H1 (cell line): ENCODE data around the gene RAMP1. TPM values are rescaled to one million over a fixed set of nuclear protein-coding genes. Genes with fewer than 3 reads are reported as not detected.

ENCODE experiments used
- CTCF ChIA-PET: fragments of 300-600 bp; sonication (Branson Sonifier 250); formaldehyde crosslinking; loops from one replicate; lab custom pipeline; 2021; ENCODE audit not compliant: partially characterized antibody; lab: Charles Lee
- POLR2A ChIA-PET: fragments of 300-600 bp; sonication (Branson Sonifier 250); formaldehyde crosslinking; loops from one replicate; lab custom pipeline; 2021; ENCODE audit warnings: inconsistent platforms; ENCODE audit not compliant: partially characterized antibody; lab: Charles Lee
- DNase-seq, 2 experiments: peaks; one replicate each; pipeline versions ENCODE4 v3.0.0 to v3.0.0-alpha.2; 2010 to 2022; ENCODE audit warnings: low spot score in 2 of 2, low read depth in 1 of 2, mixed read lengths in 1 of 2
- FAIRE-seq: peaks from 2 replicates; lab custom pipeline; 2011; peaks lifted over from hg19 to GRCh38; lab: Jason Lieb, UNC
- H2AFZ ChIP-seq: 2 replicates; pipeline ENCODE4 v1.8.1; 2012; ENCODE audit warnings: low read length, inconsistent platforms
- H2AK5ac ChIP-seq: 2 replicates; pipeline ENCODE4 v1.6.1; 2013; ENCODE audit warnings: low read depth, low read length
- H2BK120ac ChIP-seq: replicated peaks from 2 replicates; pipeline ENCODE3; 2013; ENCODE audit warnings: low read depth, low read length, inconsistent platforms
- H2BK12ac ChIP-seq: 2 replicates; pipeline ENCODE4 v1.6.1; 2013; ENCODE audit warnings: low read depth, low read length
- H2BK15ac ChIP-seq: 2 replicates; pipeline ENCODE4 v1.6.1; 2013; ENCODE audit warnings: low read length
- H2BK20ac ChIP-seq: 2 replicates; pipeline ENCODE4 v1.6.1; 2013; ENCODE audit warnings: low read length
- H2BK5ac ChIP-seq: 2 replicates; pipeline ENCODE4 v1.6.1; 2013; ENCODE audit warnings: low read depth, low read length
- H3K14ac ChIP-seq: 2 replicates; pipeline ENCODE4 v1.6.1; 2013; ENCODE audit warnings: inconsistent platforms; ENCODE audit not compliant: insufficient read length
- H3K18ac ChIP-seq: 2 replicates; pipeline ENCODE4 v1.6.1; 2013; ENCODE audit warnings: low read length; ENCODE audit errors: extremely low read depth
- H3K23ac ChIP-seq: 2 replicates; pipeline ENCODE4 v1.6.1; 2013; ENCODE audit warnings: inconsistent platforms; ENCODE audit not compliant: insufficient read length
- H3K23me2 ChIP-seq: 2 replicates; pipeline ENCODE4 v1.6.1; 2013; ENCODE audit warnings: low read depth, low read length
- H3K27ac ChIP-seq: 2 replicates; pipeline ENCODE4 v1.6.1; 2011; ENCODE audit warnings: low read depth, low read length, inconsistent platforms
- H3K27me3 ChIP-seq, 4 experiments: replicated peaks in 1 of 4; 1 replicate in 1 of 4; 2 replicates in 3 of 4; pipeline versions ENCODE4 v1.6.1 to v1.8.1; 2011 to 2013; ENCODE audit warnings: low read length in 3 of 4, mild to moderate bottlenecking in 3 of 4, inconsistent platforms in 2 of 4, mixed read lengths in 2 of 4, moderate library complexity in 1 of 4; ENCODE audit not compliant: control insufficient read depth in 3 of 4, insufficient read depth in 3 of 4; ENCODE audit errors: extremely low read depth in 1 of 4
- H3K36me3 ChIP-seq, 4 experiments: 2 replicates each; pipeline versions ENCODE4 v1.6.1 to v1.8.1; 2011 to 2013; ENCODE audit warnings: mild to moderate bottlenecking in 4 of 4, low read length in 3 of 4, moderate library complexity in 2 of 4, control low read depth in 1 of 4, inconsistent platforms in 1 of 4; ENCODE audit not compliant: insufficient read depth in 4 of 4, control insufficient read depth in 2 of 4
- H3K4ac ChIP-seq: replicated peaks from 2 replicates; pipeline ENCODE3; 2013; ENCODE audit warnings: low read length, low read depth, mixed read lengths, inconsistent platforms; ENCODE audit not compliant: insufficient read length
- H3K4me1 ChIP-seq, 4 experiments: replicated peaks in 1 of 4; 1 replicate in 1 of 4; 2 replicates in 3 of 4; pipeline versions ENCODE4 v1.6.1 to v1.8.1; 2011 to 2013; ENCODE audit warnings: low read length in 3 of 4, inconsistent platforms in 2 of 4, mixed read lengths in 1 of 4; ENCODE audit not compliant: insufficient read depth in 4 of 4, control insufficient read depth in 3 of 4
- H3K4me2 ChIP-seq, 2 experiments: 2 replicates each; pipeline versions ENCODE4 v1.6.1 to v1.8.1; 2011 to 2013; ENCODE audit warnings: low read depth in 2 of 2, low read length in 2 of 2, control low read depth in 1 of 2, inconsistent platforms in 1 of 2, mild to moderate bottlenecking in 1 of 2; ENCODE audit not compliant: insufficient read depth in 1 of 2
- H3K4me3 ChIP-seq, 4 experiments: fragments of 200-600, 300-600 bp in 1 of 4; sonication (generic), shearing (Covaris generic), sonication (Bioruptor Twin) in 1 of 4; 2 replicates each; pipeline versions ENCODE4 v1.5.1 to v1.8.1; 2011 to 2016; ENCODE audit warnings: low read length in 4 of 4, low read depth in 3 of 4, control low read depth in 2 of 4, inconsistent platforms in 2 of 4, mild to moderate bottlenecking in 2 of 4, mixed read lengths in 1 of 4, moderate library complexity in 1 of 4; ENCODE audit not compliant: insufficient read depth in 2 of 4; ENCODE audit errors: extremely low read depth in 1 of 4
- H3K56ac ChIP-seq: replicated peaks from 2 replicates; pipeline ENCODE3; 2013; ENCODE audit warnings: low read depth, mild to moderate bottlenecking, mixed read lengths, low read length, inconsistent platforms; ENCODE audit not compliant: insufficient read length
- H3K79me1 ChIP-seq: 2 replicates; pipeline ENCODE4 v1.6.1; 2013; ENCODE audit warnings: low read depth, low read length, control low read depth
- H3K79me2 ChIP-seq, 2 experiments: 2 replicates each; pipeline versions ENCODE4 v1.6.1 to v1.8.1; 2012 to 2013; ENCODE audit warnings: low read length in 2 of 2, mild to moderate bottlenecking in 2 of 2, inconsistent platforms in 1 of 2; ENCODE audit not compliant: insufficient read depth in 2 of 2, control insufficient read depth in 1 of 2
- H3K9ac ChIP-seq, 4 experiments: replicated peaks in 1 of 4; 1 replicate in 1 of 4; 2 replicates in 3 of 4; pipeline versions ENCODE4 v1.6.1 to v1.8.1; 2011 to 2013; ENCODE audit warnings: low read depth in 3 of 4, low read length in 3 of 4, control low read depth in 2 of 4, mild to moderate bottlenecking in 2 of 4, moderate library complexity in 2 of 4, inconsistent platforms in 1 of 4; ENCODE audit errors: extremely low read depth in 1 of 4
- H3K9me3 ChIP-seq, 2 experiments: 2 replicates each; pipeline versions ENCODE4 v1.6.1 to v1.8.1; 2012 to 2013; ENCODE audit warnings: mild to moderate bottlenecking in 2 of 2, moderate library complexity in 2 of 2, control low read depth in 1 of 2, inconsistent platforms in 1 of 2, low read depth in 1 of 2, low read length in 1 of 2, mixed read lengths in 1 of 2; ENCODE audit not compliant: insufficient read depth in 2 of 2
- H4K20me1 ChIP-seq, 2 experiments: replicated peaks in 1 of 2; 2 replicates each; pipeline versions ENCODE3 to v1.8.1; 2011 to 2013; ENCODE audit warnings: inconsistent platforms in 2 of 2, low read length in 2 of 2, mild to moderate bottlenecking in 1 of 2; ENCODE audit not compliant: insufficient read depth in 2 of 2, control insufficient read depth in 1 of 2
- H4K5ac ChIP-seq: 2 replicates; pipeline ENCODE4 v1.6.1; 2013; ENCODE audit warnings: low read length, low read depth, mixed read lengths, inconsistent platforms; ENCODE audit not compliant: insufficient read length
- H4K8ac ChIP-seq: 2 replicates; pipeline ENCODE4 v1.8.0; 2013; ENCODE audit warnings: mild to moderate bottlenecking, moderate library complexity, low read length, inconsistent platforms; ENCODE audit not compliant: insufficient read depth; ENCODE audit errors: extremely low read depth
- H4K91ac ChIP-seq: replicated peaks from 2 replicates; pipeline ENCODE3; 2013; ENCODE audit warnings: low read length, mixed read lengths, inconsistent platforms; ENCODE audit not compliant: insufficient read length
- BCL11A ChIP-seq, 2 experiments: IDR thresholded peaks; one replicate each; pipeline ENCODE4 v1.6.1; 2011; ENCODE audit warnings: low read depth in 2 of 2, low read length in 2 of 2, mild to moderate bottlenecking in 2 of 2
- KDM5A ChIP-seq: fragments of 200-600 bp; IDR thresholded peaks from 2 replicates; pipeline ENCODE4 v1.7.1; 2012; ENCODE audit warnings: mild to moderate bottlenecking, low read length, inconsistent platforms, mixed read lengths
- POLR2AphosphoS5 ChIP-seq: IDR thresholded peaks from 2 replicates; pipeline ENCODE4 v1.6.1; 2011; ENCODE audit warnings: low read depth, low read length
- WGBS, 2 experiments: shearing (Covaris generic) in 1 of 2; methylation state at CpG; one replicate each; pipeline versions ENCODE4 v1.1.6 to v1.1.7; 2013 to 2015; ENCODE audit warnings: low lambda C conversion rate in 2 of 2, mixed read lengths in 2 of 2, inconsistent platforms in 1 of 2, low coverage in 1 of 2, missing lambda C conversion rate in 1 of 2; ENCODE audit not compliant: insufficient replicate concordance in 2 of 2, insufficient coverage in 1 of 2, insufficient read length in 1 of 2; ENCODE audit errors: extremely low coverage in 1 of 2, missing lambda C conversion rate in 1 of 2; 5-methylcytosine and 5-hydroxymethylcytosine counted together
- polyA plus RNA-seq, 7 experiments: library from polyadenylated mRNA; depleted of rRNA in 3 of 7; stranded (reverse) in 5 of 7; unstranded in 2 of 7; fragments of >200 nt in 5 of 7; fragments of 200-250 nt in 2 of 7; gene quantifications; 1 replicate in 5 of 7; 2 replicates in 1 of 7; 4 replicates in 1 of 7; pipeline versions ENCODE4 v1.2.1 to v1.2.3, GENCODE V29; 2011 to 2013; ENCODE audit warnings: missing spikeins in 2 of 7, mixed read lengths in 2 of 7
- total RNA-seq: library from RNA; stranded (reverse); fragmentation: NEBNext Ultra II Directional; extraction: Animal tissue kit (Norgen Biotek cat#: 25700); gene quantifications from 2 replicates; pipeline ENCODE4 v1.2.1, GENCODE V29; 2021

Gene RAMP1
- total and polyA plus RNA-seq, 2 of the 8 experiments (the other 6 are each of a cell fraction or from before 2014, with no cell fraction given): 0.65 to 4.3 TPM

DNA sequence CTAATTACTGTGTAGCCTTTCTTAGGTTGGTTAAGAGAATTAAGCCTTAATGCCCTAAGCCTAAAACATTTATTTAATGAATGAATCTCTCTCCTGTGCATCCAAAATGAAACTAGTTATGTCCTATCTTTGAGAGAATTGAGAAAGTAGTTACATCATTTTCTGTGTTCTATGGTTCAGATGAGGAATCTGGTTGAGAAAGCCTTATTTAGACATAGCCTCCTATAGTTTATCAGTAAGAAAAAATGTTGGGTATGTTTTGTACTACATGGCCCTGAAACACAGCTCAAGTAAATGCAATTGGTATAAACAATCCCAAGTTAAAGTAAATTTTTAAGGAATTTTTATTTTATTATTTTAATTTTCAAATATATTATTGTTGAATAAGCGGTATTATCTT, 25.9 kb upstream of the RAMP1 start:
- Histone ChIP-seq H2BK12ac (no peak overlapping the region), H4K5ac (no peak overlapping the region), H4K8ac (no peak overlapping the region), H3K23me2 (no peaks in the 10 kb centered on the region), H2BK15ac (no peak overlapping the region), H4K20me1 (no peaks in the 10 kb centered on the region), H3K9ac (no peak overlapping the region), H3K27me3 (no peaks in the 10 kb centered on the region), H2BK5ac (no peak overlapping the region)
- 92% methylated on average over 1 of the region's 1 CpG; no CpG with 5 or more reads in 1 of the 2 experiments for WGBS, 2 experiments
- DNase-seq: no peak
- no peak for TF ChIP-seq POLR2AphosphoS5
- TF ChIP-seq KDM5A: no peak
- TF ChIP-seq BCL11A (IDR thresholded peaks at IDR 0.05; ENCODE audit: low read depth in 2 of 2, low read length in 2 of 2): no peak
- TF ChIP-seq, all 59 proteins: peak for 0
- no peak for FAIRE-seq
- Histone ChIP-seq H2AK5ac (no peak overlapping the region), H3K4ac (no peak overlapping the region), H3K4me1 (no peaks in the 10 kb centered on the region), H3K4me2 (no peak overlapping the region), H3K4me3 (no peak overlapping the region), H3K36me3 (no peaks in the 10 kb centered on the region), H4K91ac (no peak overlapping the region), H3K56ac (no peak overlapping the region), H2AFZ (no peak overlapping the region), H3K14ac (no peak overlapping the region), H2BK20ac (no peak overlapping the region), H3K18ac (no peak overlapping the region), H3K27ac (no peak overlapping the region), H3K23ac (no peak overlapping the region), H3K79me1 (no peaks in the 10 kb centered on the region), H2BK120ac (no peak overlapping the region), H3K79me2 (no peaks in the 10 kb centered on the region), H3K9me3 (no peaks in the 10 kb centered on the region)
- ChIA-PET CTCF (no interaction called here), POLR2A (no interaction called here)
